K562 (cell line): ENCODE measurements around the gene CLCA1. TPM values are rescaled to one million over a fixed set of nuclear protein-coding genes. Genes with fewer than 3 reads are reported as not detected.

Experiments
- ATAC-seq: fragments of 200-7000 bp; cut with Tn5 transposase; 3 replicates; pipeline ENCODE4 v1.9.1; 2020; ENCODE audit warnings: moderate library complexity
- BruUV-seq: library from RNA; stranded (reverse); fragments of 400-500 nt; replicated peaks from 2 replicates; lab custom pipeline; 2021; lab: Mats Ljungman, UMichigan
- CTCF ChIA-PET: fragments of 300-600 bp; formaldehyde crosslinking; extraction: SDS; loops from one replicate; lab custom pipeline; 2021; ENCODE audit warnings: low intra/inter-chr PET ratio; lab: Yijun Ruan, JAX
- POLR2A ChIA-PET: fragments of 300-600, 350-650 bp; sonication (Branson Sonifier 250); formaldehyde crosslinking; extraction: SDS; loops from one replicate; lab custom pipeline; 2021; ENCODE audit warnings: antibody characterized with exemption, inconsistent platforms; lab: Yijun Ruan, JAX
- DNase-seq, 4 experiments: peaks; one replicate each; pipeline versions ENCODE4 v3.0.0 to v3.0.0-alpha.2; 2011 to 2018; ENCODE audit warnings: low spot score in 3 of 4, mixed read lengths in 3 of 4; ENCODE audit errors: extremely low read depth in 1 of 4
- FAIRE-seq: peaks from 2 replicates; lab custom pipeline; 2011; peaks lifted over from hg19 to GRCh38; lab: Jason Lieb, UNC
- H2AFZ ChIP-seq: 2 replicates; pipeline ENCODE4 v1.6.0; 2011; ENCODE audit warnings: low read depth, low read length, control low read depth, inconsistent platforms
- H3K27ac ChIP-seq: fragments of 200-600 bp; 3 replicates; pipeline ENCODE4 v1.8.0; 2011; ENCODE audit warnings: low read depth, mild to moderate bottlenecking, control low read depth, inconsistent platforms, low read length, moderate library complexity, mixed read lengths; ENCODE audit errors: extremely low read depth
- H3K27me3 ChIP-seq, 2 experiments: fragments of 300-600 bp in 1 of 2; 2 replicates in 1 of 2; 3 replicates in 1 of 2; pipeline versions ENCODE4 v1.6.0 to v1.8.0; 2011; ENCODE audit warnings: inconsistent platforms in 2 of 2, low read length in 2 of 2, mild to moderate bottlenecking in 1 of 2, mixed read lengths in 1 of 2, moderate library complexity in 1 of 2; ENCODE audit not compliant: control insufficient read depth in 2 of 2, insufficient read depth in 2 of 2
- H3K36me3 ChIP-seq: fragments of 300-600 bp; 3 replicates; pipeline ENCODE4 v1.8.0; 2011; ENCODE audit warnings: mild to moderate bottlenecking, low read length, inconsistent platforms; ENCODE audit not compliant: control insufficient read depth, insufficient read depth
- H3K4me1 ChIP-seq, 2 experiments: fragments of 200-600 bp in 1 of 2; replicated peaks in 1 of 2; 2 replicates in 1 of 2; 3 replicates in 1 of 2; pipeline versions ENCODE4 v1.5.1 to v1.8.0; 2011; ENCODE audit warnings: inconsistent platforms in 2 of 2, low read length in 2 of 2, mild to moderate bottlenecking in 1 of 2, mixed read lengths in 1 of 2, moderate library complexity in 1 of 2; ENCODE audit not compliant: control insufficient read depth in 2 of 2, insufficient read depth in 2 of 2
- H3K4me2 ChIP-seq: 2 replicates; pipeline ENCODE4 v1.6.1; 2011; ENCODE audit warnings: low read length, control low read depth, inconsistent platforms, mixed read lengths; ENCODE audit not compliant: insufficient read depth
- H3K4me3 ChIP-seq: fragments of 200-600 bp; sonication (generic), shearing (Covaris generic); 2 replicates; pipeline ENCODE4 v1.5.1; 2016; ENCODE audit warnings: control low read depth, inconsistent platforms
- H3K79me2 ChIP-seq: fragments of 200-600 bp; 3 replicates; pipeline ENCODE4 v1.8.0; 2011; ENCODE audit warnings: low read length, inconsistent platforms; ENCODE audit not compliant: control insufficient read depth, insufficient read depth
- H3K9ac ChIP-seq, 2 experiments: 2 replicates each; pipeline versions ENCODE4 v1.6.0 to v1.6.1; 2011; ENCODE audit warnings: low read depth in 2 of 2, low read length in 2 of 2, control low read depth in 1 of 2, inconsistent platforms in 1 of 2, mild to moderate bottlenecking in 1 of 2, mixed read lengths in 1 of 2; ENCODE audit not compliant: insufficient read depth in 1 of 2
- H3K9me1 ChIP-seq: one replicate; pipeline ENCODE4 v1.6.0; 2011; ENCODE audit warnings: inconsistent platforms, mild to moderate bottlenecking, low read length, moderate library complexity; ENCODE audit not compliant: control insufficient read depth, insufficient read depth
- H3K9me3 ChIP-seq: replicated peaks from 2 replicates; pipeline ENCODE4 v1.5.1; 2011; ENCODE audit warnings: low read depth, low read length, inconsistent platforms; ENCODE audit not compliant: control insufficient read depth, insufficient read depth
- H4K20me1 ChIP-seq: replicated peaks from 2 replicates; pipeline ENCODE4 v1.6.1; 2011; ENCODE audit warnings: low read length, inconsistent platforms, mixed read lengths; ENCODE audit not compliant: control insufficient read depth, insufficient read depth
- DMBX1 ChIP-seq: fragments of 250-450 bp; sonication (Bioruptor Pico); IDR thresholded peaks from 2 replicates; pipeline ENCODE4 v1.8.0; 2022; ENCODE audit warnings: inconsistent platforms, mild to moderate bottlenecking, moderate library complexity, borderline replicate concordance
- WGBS: fragments of 100-300 bp; shearing (Covaris generic); methylation state at CpG from one replicate; pipeline ENCODE4 v1.1.6; 2016; ENCODE audit warnings: low coverage, mixed read lengths; ENCODE audit not compliant: insufficient coverage; ENCODE audit errors: missing lambda C conversion rate; 5-methylcytosine and 5-hydroxymethylcytosine counted together
- in situ Hi-C: fragments of 300-500 bp; cut with MboI; formaldehyde crosslinking; loops from 4 replicates; pipeline ENCODE4 v1.15.0; 2018; ENCODE audit warnings: inconsistent platforms, mixed read lengths
- intact Hi-C: fragments of 100-400 bp; cut with micrococcal nuclease; formaldehyde crosslinking; loops from 2 replicates; pipeline ENCODE4 v1.14.2; 2022
- polyA plus RNA-seq, 8 experiments: library from polyadenylated mRNA; depleted of rRNA in 4 of 8; stranded (reverse) in 5 of 8; unstranded in 3 of 8; fragments of >200 nt; fragmentation: Nextera tagmentation in 2 of 8; fragmentation: Illumina TruSeq in 1 of 8; extraction: Ambion mirVana in 2 of 8; extraction: Trizol in 1 of 8; gene quantifications; 2 replicates each; pipeline versions ENCODE4 v1.2.1 to v1.2.3, GENCODE V29; 2011 to 2014; ENCODE audit warnings: inconsistent platforms in 1 of 8, missing spikeins in 1 of 8
- total RNA-seq, 7 experiments: library from RNA; depleted of rRNA in 6 of 7; stranded (reverse); fragments of >200 nt in 6 of 7; fragmentation: Illumina TruSeq in 2 of 7; extraction: Trizol in 2 of 7; gene quantifications; 2 replicates each; pipeline versions ENCODE4 v1.2.1 to v1.2.3, GENCODE V29; 2011 to 2021; ENCODE audit warnings: low replicate concordance in 1 of 7
- TF ChIP-seq, protein P1 (sequence below): sonication (generic); formaldehyde crosslinking; IDR thresholded peaks from 2 replicates; pipeline ENCODE4 v1.8.0; 2022; ENCODE audit warnings: missing genetic modification reagents, mild to moderate bottlenecking, borderline replicate concordance
- TF ChIP-seq, protein P2 (sequence below): sonication (generic); formaldehyde crosslinking; IDR thresholded peaks from 2 replicates; pipeline ENCODE4 v1.8.0; 2022; ENCODE audit warnings: mild to moderate bottlenecking, missing genetic modification reagents

The CLCA1 gene
- total and polyA plus RNA-seq, 9 of the 15 experiments (the other 6 are each of a cell fraction or from before 2014, with no cell fraction given): 0.03 to 0.08 (median 0.04) TPM; not detected in 6

DNA sequence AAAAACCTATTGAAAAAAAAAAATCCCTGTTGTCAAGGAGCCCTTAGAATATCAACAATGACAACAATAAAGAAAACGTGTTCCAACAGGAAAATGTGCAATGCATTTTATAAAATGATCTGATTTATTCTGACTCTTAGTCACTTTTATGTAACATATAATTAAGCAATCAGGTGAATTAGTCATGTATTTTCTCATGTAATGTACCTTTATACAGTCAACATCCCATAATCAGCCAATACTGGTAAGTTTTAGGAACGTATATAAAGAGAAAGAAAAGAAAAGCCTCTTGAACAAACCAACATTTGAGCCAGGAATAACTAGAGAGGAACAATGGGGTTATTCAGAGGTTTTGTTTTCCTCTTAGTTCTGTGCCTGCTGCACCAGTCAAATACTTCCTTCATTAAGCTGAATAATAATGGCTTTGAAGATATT lies 78.1 kb downstream of the CLCA1 start, which contains the start of gene CLCA4:
Gene CLCA4, plus strand, starts transcription at position 292 of the 435 bp plus-strand sequence. Its CDS starts 42 bp downstream, at position 334.
- H3K4me2 ChIP-seq: no peak within 1 kb of the TSS
- H3K27ac ChIP-seq: no peak within 1 kb of the TSS
- 0% methylated on average over 2 of the region's 2 CpGs for WGBS
- POLR2A ChIA-PET: interaction anchor here (0.8 kb wide), 1 partner anchor 519 kb away, joined by 3 read pairs; no protein-coding TSS in a partner anchor
- DNase-seq: no peak
- H3K9ac ChIP-seq: no peak within 1 kb of the TSS
- TF ChIP-seq, protein P1, sequence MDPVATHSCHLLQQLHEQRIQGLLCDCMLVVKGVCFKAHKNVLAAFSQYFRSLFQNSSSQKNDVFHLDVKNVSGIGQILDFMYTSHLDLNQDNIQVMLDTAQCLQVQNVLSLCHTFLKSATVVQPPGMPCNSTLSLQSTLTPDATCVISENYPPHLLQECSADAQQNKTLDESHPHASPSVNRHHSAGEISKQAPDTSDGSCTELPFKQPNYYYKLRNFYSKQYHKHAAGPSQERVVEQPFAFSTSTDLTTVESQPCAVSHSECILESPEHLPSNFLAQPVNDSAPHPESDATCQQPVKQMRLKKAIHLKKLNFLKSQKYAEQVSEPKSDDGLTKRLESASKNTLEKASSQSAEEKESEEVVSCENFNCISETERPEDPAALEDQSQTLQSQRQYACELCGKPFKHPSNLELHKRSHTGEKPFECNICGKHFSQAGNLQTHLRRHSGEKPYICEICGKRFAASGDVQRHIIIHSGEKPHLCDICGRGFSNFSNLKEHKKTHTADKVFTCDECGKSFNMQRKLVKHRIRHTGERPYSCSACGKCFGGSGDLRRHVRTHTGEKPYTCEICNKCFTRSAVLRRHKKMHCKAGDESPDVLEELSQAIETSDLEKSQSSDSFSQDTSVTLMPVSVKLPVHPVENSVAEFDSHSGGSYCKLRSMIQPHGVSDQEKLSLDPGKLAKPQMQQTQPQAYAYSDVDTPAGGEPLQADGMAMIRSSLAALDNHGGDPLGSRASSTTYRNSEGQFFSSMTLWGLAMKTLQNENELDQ (CRISPR knock-in tag): no peak
- peaks cover 4 to 5% of the 10 kb centered on the region in 2 experiments; a peak in 4 of 5 replicates for H3K27me3 ChIP-seq
- H3K9me1 ChIP-seq: no peaks in the 10 kb centered on the region
- BruUV-seq: no TSS peak
- H4K20me1 ChIP-seq: no peaks in the 10 kb centered on the region
- H3K4me3 ChIP-seq: no peak within 1 kb of the TSS
- H2AFZ ChIP-seq: no peak within 1 kb of the TSS
- intact Hi-C loops: no loop called here
- no peak for FAIRE-seq
- no peaks in the 10 kb centered on the region for H3K36me3 ChIP-seq
- H3K79me2 ChIP-seq: no peaks in the 10 kb centered on the region
- no peaks in the 10 kb centered on the region for H3K4me1 ChIP-seq
- ATAC-seq: no peak
- in situ Hi-C loops: no loop called here
- no peaks in the 10 kb centered on the region for H3K9me3 ChIP-seq
- CTCF ChIA-PET: no interaction called here

- Histone ChIP-seq H3K4me3 (no peak overlapping the region), H3K9ac (no peak overlapping the region), H3K27me3 (peaks cover 16 to 23% of the 10 kb centered on the region in 2 experiments), H3K9me3 (no peaks in the 10 kb centered on the region; the same call in 1 of the 2 replicates), H4K20me1 (no peaks in the 10 kb centered on the region), H3K9me1 (no peaks in the 10 kb centered on the region), H3K79me2 (no peaks in the 10 kb centered on the region), H2AFZ (no peak overlapping the region), H3K27ac (no peak overlapping the region), H3K4me2 (no peak overlapping the region), H3K36me3 (no peaks in the 10 kb centered on the region), H3K4me1 (peaks cover 0 to 14% of the 10 kb centered on the region in 2 experiments; a peak in 2 of 5 replicates)
- ChIA-PET CTCF (no interaction called here), POLR2A (no interaction called here)
- TF ChIP-seq, protein P2, sequence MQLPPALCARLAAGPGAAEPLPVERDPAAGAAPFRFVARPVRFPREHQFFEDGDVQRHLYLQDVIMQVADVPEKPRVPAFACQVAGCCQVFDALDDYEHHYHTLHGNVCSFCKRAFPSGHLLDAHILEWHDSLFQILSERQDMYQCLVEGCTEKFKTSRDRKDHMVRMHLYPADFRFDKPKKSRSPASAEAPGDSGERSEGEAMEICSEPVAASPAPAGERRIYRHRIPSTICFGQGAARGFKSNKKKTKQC (CRISPR knock-in tag): no peak
- TF ChIP-seq DMBX1 (CRISPR knock-in tag): no peak
- FAIRE-seq: no peak
- ATAC-seq: no peak
- no peak for DNase-seq
- intact Hi-C loops: no loop called here
- in situ Hi-C loops: no loop called here
- no TSS peak for BruUV-seq
Measured at GRCh38 chr1:86548839-86549238, 80.1 kb downstream of the CLCA1 start.
